Astrocyte (in vitro differentiated cells and primary cell): ENCODE results near the gene CCDC178.

Source experiments
- CTCF ChIP-seq: IDR thresholded peaks from 2 replicates; pipeline ENCODE4 v1.5.1; 2011; ENCODE audit warnings: low read depth, mild to moderate bottlenecking, inconsistent platforms, low read length, moderate library complexity; ENCODE audit not compliant: insufficient read depth
- EZH2 ChIP-seq: IDR thresholded peaks from 2 replicates; pipeline ENCODE4 v1.6.1; 2012; ENCODE audit warnings: mild to moderate bottlenecking, low read length, inconsistent platforms; ENCODE audit not compliant: insufficient read depth

DNA sequence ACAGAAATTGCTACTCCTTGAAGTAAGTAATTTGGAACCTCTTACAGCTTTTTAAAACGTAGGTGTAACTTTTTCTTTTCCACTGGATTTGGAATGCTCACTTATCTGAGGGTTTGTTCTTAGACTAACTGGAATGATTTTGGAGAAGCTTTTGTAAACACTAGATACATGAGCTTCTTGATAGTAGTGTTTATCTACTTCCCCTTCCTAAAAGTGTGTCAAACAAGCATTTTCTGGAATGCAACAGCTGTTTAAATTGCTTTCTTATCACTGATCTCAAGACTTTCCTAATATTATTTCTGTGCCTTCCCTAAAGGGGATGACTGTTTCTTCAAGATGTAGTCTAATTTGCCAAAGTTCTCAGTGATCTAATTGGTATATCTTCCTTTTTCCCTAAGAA, 282.6 kb downstream of the CCDC178 start:
- TF ChIP-seq CTCF (no peak), EZH2 (no peak)
